ENCODE data around the gene PRKCQ.

- TF ChIP-seq CTCF (IDR thresholded peaks at IDR 0.05; ENCODE audit: insufficient read depth, low read depth, low read length) (no peak), EZH2 (IDR thresholded peaks at IDR 0.05; ENCODE audit: insufficient read depth, low read length) (no peak)
Observed at GRCh38 chr10:6607778-6608177, 27.7 kb upstream of the PRKCQ start.
